K562 (cell line): ENCODE measurements around the gene NLGN2. TPM values are rescaled to one million over a fixed set of nuclear protein-coding genes. Genes with fewer than 3 reads are reported as not detected.

Experiments
- ATAC-seq: fragments of 200-7000 bp; cut with Tn5 transposase; 3 replicates; pipeline ENCODE4 v1.9.1; 2020; ENCODE audit warnings: moderate library complexity
- BruUV-seq: library from RNA; stranded (reverse); fragments of 400-500 nt; replicated peaks from 2 replicates; lab custom pipeline; 2021; lab: Mats Ljungman, UMichigan
- CTCF ChIA-PET: fragments of 300-600 bp; formaldehyde crosslinking; extraction: SDS; loops from one replicate; lab custom pipeline; 2021; ENCODE audit warnings: low intra/inter-chr PET ratio; lab: Yijun Ruan, JAX
- POLR2A ChIA-PET: fragments of 300-600, 350-650 bp; sonication (Branson Sonifier 250); formaldehyde crosslinking; extraction: SDS; loops from one replicate; lab custom pipeline; 2021; ENCODE audit warnings: antibody characterized with exemption, inconsistent platforms; lab: Yijun Ruan, JAX
- DNase-seq, 4 experiments: peaks; one replicate each; pipeline versions ENCODE4 v3.0.0 to v3.0.0-alpha.2; 2011 to 2018; ENCODE audit warnings: low spot score in 3 of 4, mixed read lengths in 3 of 4; ENCODE audit errors: extremely low read depth in 1 of 4
- FAIRE-seq: peaks from 2 replicates; lab custom pipeline; 2011; peaks lifted over from hg19 to GRCh38; lab: Jason Lieb, UNC
- H2AFZ ChIP-seq: 2 replicates; pipeline ENCODE4 v1.6.0; 2011; ENCODE audit warnings: low read depth, low read length, control low read depth, inconsistent platforms
- H3K27ac ChIP-seq: fragments of 200-600 bp; 3 replicates; pipeline ENCODE4 v1.8.0; 2011; ENCODE audit warnings: low read depth, mild to moderate bottlenecking, control low read depth, inconsistent platforms, low read length, moderate library complexity, mixed read lengths; ENCODE audit errors: extremely low read depth
- H3K27me3 ChIP-seq, 2 experiments: fragments of 300-600 bp in 1 of 2; 2 replicates in 1 of 2; 3 replicates in 1 of 2; pipeline versions ENCODE4 v1.6.0 to v1.8.0; 2011; ENCODE audit warnings: inconsistent platforms in 2 of 2, low read length in 2 of 2, mild to moderate bottlenecking in 1 of 2, mixed read lengths in 1 of 2, moderate library complexity in 1 of 2; ENCODE audit not compliant: control insufficient read depth in 2 of 2, insufficient read depth in 2 of 2
- H3K36me3 ChIP-seq: fragments of 300-600 bp; 3 replicates; pipeline ENCODE4 v1.8.0; 2011; ENCODE audit warnings: mild to moderate bottlenecking, low read length, inconsistent platforms; ENCODE audit not compliant: control insufficient read depth, insufficient read depth
- H3K4me1 ChIP-seq, 2 experiments: fragments of 200-600 bp in 1 of 2; replicated peaks in 1 of 2; 2 replicates in 1 of 2; 3 replicates in 1 of 2; pipeline versions ENCODE4 v1.5.1 to v1.8.0; 2011; ENCODE audit warnings: inconsistent platforms in 2 of 2, low read length in 2 of 2, mild to moderate bottlenecking in 1 of 2, mixed read lengths in 1 of 2, moderate library complexity in 1 of 2; ENCODE audit not compliant: control insufficient read depth in 2 of 2, insufficient read depth in 2 of 2
- H3K4me2 ChIP-seq: 2 replicates; pipeline ENCODE4 v1.6.1; 2011; ENCODE audit warnings: low read length, control low read depth, inconsistent platforms, mixed read lengths; ENCODE audit not compliant: insufficient read depth
- H3K4me3 ChIP-seq: fragments of 200-600 bp; sonication (generic), shearing (Covaris generic); 2 replicates; pipeline ENCODE4 v1.5.1; 2016; ENCODE audit warnings: control low read depth, inconsistent platforms
- H3K79me2 ChIP-seq: fragments of 200-600 bp; 3 replicates; pipeline ENCODE4 v1.8.0; 2011; ENCODE audit warnings: low read length, inconsistent platforms; ENCODE audit not compliant: control insufficient read depth, insufficient read depth
- H3K9ac ChIP-seq, 2 experiments: 2 replicates each; pipeline versions ENCODE4 v1.6.0 to v1.6.1; 2011; ENCODE audit warnings: low read depth in 2 of 2, low read length in 2 of 2, control low read depth in 1 of 2, inconsistent platforms in 1 of 2, mild to moderate bottlenecking in 1 of 2, mixed read lengths in 1 of 2; ENCODE audit not compliant: insufficient read depth in 1 of 2
- H3K9me1 ChIP-seq: one replicate; pipeline ENCODE4 v1.6.0; 2011; ENCODE audit warnings: inconsistent platforms, mild to moderate bottlenecking, low read length, moderate library complexity; ENCODE audit not compliant: control insufficient read depth, insufficient read depth
- H3K9me3 ChIP-seq: replicated peaks from 2 replicates; pipeline ENCODE4 v1.5.1; 2011; ENCODE audit warnings: low read depth, low read length, inconsistent platforms; ENCODE audit not compliant: control insufficient read depth, insufficient read depth
- H4K20me1 ChIP-seq: replicated peaks from 2 replicates; pipeline ENCODE4 v1.6.1; 2011; ENCODE audit warnings: low read length, inconsistent platforms, mixed read lengths; ENCODE audit not compliant: control insufficient read depth, insufficient read depth
- CTCF ChIP-seq, 3 experiments: IDR thresholded peaks in 2 of 3; conservative IDR thresholded peaks in 1 of 3; 2 replicates each; pipeline ENCODE4 v1.5.1; 2011 to 2012; ENCODE audit warnings: low read length in 3 of 3, mild to moderate bottlenecking in 3 of 3, control low read depth in 2 of 3, improper control_type of control experiment in 1 of 3, inconsistent platforms in 1 of 3, low read depth in 1 of 3, mixed read lengths in 1 of 3, moderate library complexity in 1 of 3; ENCODE audit not compliant: insufficient read depth in 2 of 3
- E2F8 ChIP-seq: fragments of 450-650 bp; IDR thresholded peaks from 2 replicates; pipeline ENCODE4 v1.7.1; 2018; ENCODE audit warnings: mild to moderate bottlenecking, low read depth; ENCODE audit not compliant: partially characterized antibody
- ELF1 ChIP-seq: fragments of 200-800 bp; sonication (Bioruptor generic); IDR thresholded peaks from 2 replicates; pipeline ENCODE4 v1.6.1; 2016; ENCODE audit warnings: missing genetic modification characterization, missing compliant biosample characterization
- ELF2 ChIP-seq: fragments of 250-450 bp; sonication (Bioruptor Pico); IDR thresholded peaks from 2 replicates; pipeline ENCODE4 v1.5.0; 2021; ENCODE audit warnings: mild to moderate bottlenecking
- ETV5 ChIP-seq: sonication (generic); formaldehyde crosslinking; IDR thresholded peaks from 2 replicates; pipeline ENCODE4 v1.4.0; 2020; ENCODE audit warnings: low read depth, mild to moderate bottlenecking, missing genetic modification reagents
- FOS ChIP-seq: IDR thresholded peaks from 3 replicates; pipeline ENCODE4 v1.6.1; 2011; ENCODE audit not compliant: insufficient read length; ENCODE audit errors: extremely low read depth
- ILF3 ChIP-seq: fragments of 450-650 bp; IDR thresholded peaks from 2 replicates; pipeline ENCODE4 v1.6.1; 2018; ENCODE audit warnings: antibody characterized with exemption, mild to moderate bottlenecking, moderate library complexity, borderline replicate concordance
- KDM5B ChIP-seq: fragments of 200-600 bp; sonication (generic); IDR thresholded peaks from 2 replicates; pipeline ENCODE4 v1.6.1; 2012; ENCODE audit warnings: low read depth, mild to moderate bottlenecking, moderate library complexity, low read length, control low read depth, inconsistent platforms; ENCODE audit not compliant: insufficient replicate concordance
- POLR2A ChIP-seq: fragments of 450-650 bp; conservative IDR thresholded peaks from 2 replicates; pipeline ENCODE4 v1.6.1; 2016
- SETDB1 ChIP-seq: IDR thresholded peaks from one replicate; pipeline ENCODE4 v1.6.1; 2012; ENCODE audit warnings: low read length, control low read depth, inconsistent platforms
- TGIF2 ChIP-seq: sonication (generic); formaldehyde crosslinking; IDR thresholded peaks from 2 replicates; pipeline ENCODE4 v1.8.1; 2022; ENCODE audit warnings: mild to moderate bottlenecking, missing genetic modification reagents, moderate library complexity
- THRAP3 ChIP-seq: fragments of 450-650 bp; IDR thresholded peaks from 2 replicates; pipeline ENCODE4 v1.6.1; 2016; ENCODE audit warnings: mild to moderate bottlenecking, inconsistent platforms, borderline replicate concordance
- USF1 ChIP-seq: sonication (generic); formaldehyde crosslinking; IDR thresholded peaks from 2 replicates; pipeline ENCODE4 v1.9.0; 2022; ENCODE audit warnings: mild to moderate bottlenecking, missing genetic modification reagents
- ZBTB7A ChIP-seq: IDR thresholded peaks from 2 replicates; pipeline ENCODE4 v1.6.1; 2011; ENCODE audit warnings: low read depth, mild to moderate bottlenecking, low read length, moderate library complexity, borderline replicate concordance; ENCODE audit not compliant: control insufficient read depth
- ZNF146 ChIP-seq: IDR thresholded peaks from one replicate; pipeline ENCODE4 v1.6.1; 2018; ENCODE audit warnings: missing compliant biosample characterization; ENCODE audit not compliant: unreplicated experiment
- ZNF274 ChIP-seq: IDR thresholded peaks from 2 replicates; pipeline ENCODE4 v1.6.1; 2011; ENCODE audit warnings: low read depth, mild to moderate bottlenecking, low read length, moderate library complexity, borderline replicate concordance
- ZNF717 ChIP-seq: fragments of 250-450 bp; sonication (Bioruptor Pico); IDR thresholded peaks from 2 replicates; pipeline ENCODE4 v1.5.0; 2021
- WGBS: fragments of 100-300 bp; shearing (Covaris generic); methylation state at CpG from one replicate; pipeline ENCODE4 v1.1.6; 2016; ENCODE audit warnings: low coverage, mixed read lengths; ENCODE audit not compliant: insufficient coverage; ENCODE audit errors: missing lambda C conversion rate; 5-methylcytosine and 5-hydroxymethylcytosine counted together
- in situ Hi-C: fragments of 300-500 bp; cut with MboI; formaldehyde crosslinking; loops from 4 replicates; pipeline ENCODE4 v1.15.0; 2018; ENCODE audit warnings: inconsistent platforms, mixed read lengths
- intact Hi-C: fragments of 100-400 bp; cut with micrococcal nuclease; formaldehyde crosslinking; loops from 2 replicates; pipeline ENCODE4 v1.14.2; 2022
- polyA plus RNA-seq, 8 experiments: library from polyadenylated mRNA; depleted of rRNA in 4 of 8; stranded (reverse) in 5 of 8; unstranded in 3 of 8; fragments of >200 nt; fragmentation: Nextera tagmentation in 2 of 8; fragmentation: Illumina TruSeq in 1 of 8; extraction: Ambion mirVana in 2 of 8; extraction: Trizol in 1 of 8; gene quantifications; 2 replicates each; pipeline versions ENCODE4 v1.2.1 to v1.2.3, GENCODE V29; 2011 to 2014; ENCODE audit warnings: inconsistent platforms in 1 of 8, missing spikeins in 1 of 8
- total RNA-seq, 7 experiments: library from RNA; depleted of rRNA in 6 of 7; stranded (reverse); fragments of >200 nt in 6 of 7; fragmentation: Illumina TruSeq in 2 of 7; extraction: Trizol in 2 of 7; gene quantifications; 2 replicates each; pipeline versions ENCODE4 v1.2.1 to v1.2.3, GENCODE V29; 2011 to 2021; ENCODE audit warnings: low replicate concordance in 1 of 7

NLGN2 gene
- total and polyA plus RNA-seq, 9 of the 15 experiments (the other 6 are each of a cell fraction or from before 2014, with no cell fraction given) = 0.11 to 7.8 (median 0.77) TPM

GRCh38 chr17:7380855-7381683 is 26.6 kb upstream of the NLGN2 start, which contains the start of gene TNK1:
TSS of gene TNK1 (plus strand) at chr17:7381089. CDS start at chr17:7382927, 1,838 bp downstream.
- DNase-seq (peak; percentile 62 to 82 (median 76)), ATAC-seq (peak; percentile 91), FAIRE-seq (no peak)
- peak within 1 kb of the TSS; percentile 60 to 90; a peak in 3 of 4 replicates for H3K9ac ChIP-seq
- in situ Hi-C loops = no loop called here
- ChIA-PET CTCF (no interaction called here), POLR2A (interaction anchor here (0.5 to 0.9 kb wide), 4 partner anchors 13 to 104 kb away, joined by 3 to 4 read pairs (median 4); no protein-coding TSS in a partner anchor)
- H4K20me1 ChIP-seq = no peaks in the 10 kb centered on the region
- intact Hi-C loops = no loop called here
- H3K36me3 ChIP-seq = no peaks in the 10 kb centered on the region
- peak within 1 kb of the TSS; percentile 52 for H3K4me3 ChIP-seq
- H3K79me2 ChIP-seq = no peaks in the 10 kb centered on the region; the same call in 2 of the 3 replicates
- H3K27me3 ChIP-seq = no peaks in the 10 kb centered on the region
- H3K9me1 ChIP-seq = no peaks in the 10 kb centered on the region
- H3K9me3 ChIP-seq = peaks cover 2% of the 10 kb centered on the region; the same call in 1 of the 2 replicates
- peak within 1 kb of the TSS; percentile 93 for H2AFZ ChIP-seq
- H3K27ac ChIP-seq = no peak within 1 kb of the TSS
- TSS peak; percentile 65 for BruUV-seq
- peak within 1 kb of the TSS; percentile 68 for H3K4me2 ChIP-seq
- 9% methylated on average over 19 of the region's 52 CpGs for WGBS
- H3K4me1 ChIP-seq = peaks cover 8 to 18% of the 10 kb centered on the region in 2 experiments; a peak in 4 of 5 replicates
- TF ChIP-seq ZNF274 (no peak), ETV5 (CRISPR knock-in tag) (no peak), THRAP3 (no peak), ELF2 (CRISPR knock-in tag) (no peak), ILF3 (no peak), TGIF2 (no peak), POLR2A (peak; percentile 49; the same call in 1 of the 2 replicates), E2F8 (no peak), SETDB1 (no peak), ZNF146 (CRISPR knock-in tag) (no peak), CTCF (IDR thresholded peaks at IDR 0.05 in 2 of 3, conservative IDR thresholded peaks at IDR 0.05 in 1 of 3; ENCODE audit: insufficient read depth in 2 of 3, low read depth in 1 of 3, low read length in 3 of 3) (no peak), KDM5B (peak; percentile 84), ZBTB7A (peak; percentile 61; the same call in 1 of the 2 replicates), USF1 (no peak), FOS (no peak), ZNF717 (CRISPR knock-in tag) (no peak), ELF1 (peak; percentile 42; the same call in 1 of the 2 replicates)
